T-cell (primary cell): Measurements from ENCODE around the gene RPTOR. TPM values are rescaled to one million over a fixed set of nuclear protein-coding genes. Genes with fewer than 3 reads are reported as not detected.
A peak's percentile ranks its signal among the peaks of the same experiment; 100 is the strongest.

Experiments used
- ATAC-seq, 4 experiments: fragments of 200-7000 bp in 3 of 4; fragments of 150-1000 bp in 1 of 4; cut with Tn5 transposase; replicated peaks in 1 of 4; 1 replicate in 3 of 4; 2 replicates in 1 of 4; pipeline ENCODE4 v1.10.0; 2021; ENCODE audit warnings: moderate library complexity in 3 of 4, mild to moderate bottlenecking in 2 of 4, moderate number of reproducible peaks in 1 of 4
- CTCF ChIA-PET, 2 donors: fragments of 300-600 bp; sonication (Branson Sonifier 250); formaldehyde crosslinking; loops; one replicate each; lab custom pipeline; 2022; ENCODE audit warnings: antibody characterized with exemption in 2 of 2; lab: Charles Lee
- POLR2A ChIA-PET, 2 donors: fragments of 300-600 bp; sonication (Branson Sonifier 250); formaldehyde crosslinking; loops; one replicate each; lab custom pipeline; 2022; ENCODE audit warnings: antibody characterized with exemption in 2 of 2; lab: Charles Lee
- DNase-seq, 35 experiments: peaks; one replicate each; pipeline versions ENCODE4 v3.0.0 to v3.0.0-alpha.2; 2013 to 2023
- H3K27ac ChIP-seq: one replicate; pipeline ENCODE4 v1.5.1; 2013; ENCODE audit warnings: low read length
- H3K27me3 ChIP-seq, 2 experiments: replicated peaks in 1 of 2; 1 replicate in 1 of 2; 2 replicates in 1 of 2; pipeline versions ENCODE4 v1.6.1 to v1.7.0; 2013; ENCODE audit warnings: low read length in 1 of 2, mixed read lengths in 1 of 2; ENCODE audit not compliant: control insufficient read depth in 2 of 2, insufficient read depth in 2 of 2; ENCODE audit errors: extremely low read depth in 1 of 2
- H3K36me3 ChIP-seq, 2 donors: 1 replicate in 1 of 2; 2 replicates in 1 of 2; pipeline versions ENCODE4 v1.6.1 to v1.7.0; 2013; ENCODE audit warnings: low read length in 1 of 2; ENCODE audit not compliant: control insufficient read depth in 2 of 2, insufficient read depth in 1 of 2; ENCODE audit errors: extremely low read depth in 1 of 2
- H3K4me1 ChIP-seq, 2 experiments: 1 replicate in 1 of 2; 2 replicates in 1 of 2; pipeline versions ENCODE4 v1.6.1 to v1.7.0; 2013; ENCODE audit warnings: low read length in 2 of 2, mixed read lengths in 1 of 2; ENCODE audit not compliant: insufficient read depth in 2 of 2, control insufficient read depth in 1 of 2; ENCODE audit errors: extremely low read depth in 1 of 2
- H3K4me3 ChIP-seq, 2 donors: 1 replicate in 1 of 2; 2 replicates in 1 of 2; pipeline versions ENCODE4 v1.5.1 to v1.7.0; 2013; ENCODE audit warnings: mild to moderate bottlenecking in 2 of 2, low read length in 1 of 2, moderate library complexity in 1 of 2; ENCODE audit not compliant: control insufficient read depth in 1 of 2; ENCODE audit errors: extremely low read depth in 1 of 2
- H3K9me3 ChIP-seq: 2 replicates; pipeline ENCODE4 v1.7.0; 2013
- H3K27ac Mint-ChIP-seq, 2 donors: one replicate each; pipeline ENCODE4 v1.8.0; 2020 to 2021; ENCODE audit warnings: mild to moderate bottlenecking in 2 of 2, mixed read lengths in 2 of 2
- H3K27me3 Mint-ChIP-seq, 2 donors: one replicate each; pipeline ENCODE4 v1.8.0; 2021 to 2022; ENCODE audit warnings: mixed read lengths in 2 of 2
- H3K36me3 Mint-ChIP-seq: one replicate; pipeline ENCODE4 v1.8.0; 2021; ENCODE audit warnings: mixed read lengths
- H3K4me1 Mint-ChIP-seq, 3 donors: one replicate each; pipeline ENCODE4 v1.8.0; 2020 to 2022; ENCODE audit warnings: mixed read lengths in 3 of 3, mild to moderate bottlenecking in 1 of 3
- H3K4me3 Mint-ChIP-seq, 3 donors: one replicate each; pipeline ENCODE4 v1.8.0; 2020 to 2022; ENCODE audit warnings: mild to moderate bottlenecking in 3 of 3, mixed read lengths in 3 of 3, moderate library complexity in 3 of 3
- H3K9me3 Mint-ChIP-seq, 3 donors: one replicate each; pipeline ENCODE4 v1.8.0; 2020 to 2022; ENCODE audit warnings: mixed read lengths in 3 of 3
- WGBS: methylation state at CpG from one replicate; pipeline ENCODE4 v1.1.5; 2013; ENCODE audit warnings: missing lambda C conversion rate; ENCODE audit not compliant: insufficient coverage; 5-methylcytosine and 5-hydroxymethylcytosine counted together
- total RNA-seq, 35 experiments: library from RNA in 6 of 35; stranded (reverse) in 6 of 35; fragments of 120-200 nt in 1 of 35; gene quantifications; one replicate each; pipeline versions ENCODE4 v1.2.1 to v1.2.4 and lab custom pipeline; 2013 to 2026

The RPTOR gene
- total RNA-seq, 5 donors from 2014 or later (not counting 1 experiment from before 2014, with no cell fraction given) = 59.4 to 76.8 (median 71.4) TPM

GRCh38 chr17:80927791-80928216 lies 383.2 kb downstream of the RPTOR start:
- no peak overlapping the region for H3K27ac ChIP-seq
- CTCF ChIA-PET = no interaction called here
- no peaks in the 10 kb centered on the region for H3K9me3 Mint-ChIP-seq
- no peak overlapping the region for H3K4me3 ChIP-seq
- WGBS = 91% methylated on average over 3 of the region's 11 CpGs
- no peak overlapping the region for H3K27ac Mint-ChIP-seq
- ATAC-seq (no peak), DNase-seq (no peak)
- H3K27me3 ChIP-seq = no peaks in the 10 kb centered on the region
- POLR2A ChIA-PET = no interaction called here
- H3K36me3 Mint-ChIP-seq = peaks cover 36% of the 10 kb centered on the region
- no peaks in the 10 kb centered on the region for H3K4me1 ChIP-seq
- no peak overlapping the region for H3K4me3 Mint-ChIP-seq
- H3K9me3 ChIP-seq = no peaks in the 10 kb centered on the region
- H3K27me3 Mint-ChIP-seq = no peaks in the 10 kb centered on the region
- no peaks in the 10 kb centered on the region for H3K4me1 Mint-ChIP-seq
- H3K36me3 ChIP-seq = peaks cover 25 to 59% of the 10 kb centered on the region in 2 donors

- no peaks in the 10 kb centered on the region for H3K9me3 ChIP-seq
- no peaks in the 10 kb centered on the region for H3K4me1 ChIP-seq
- Mint-ChIP-seq H3K4me3 (no peak overlapping the region), H3K27ac (no peak overlapping the region), H3K36me3 (peaks cover 28% of the 10 kb centered on the region), H3K27me3 (no peaks in the 10 kb centered on the region), H3K4me1 (no peaks in the 10 kb centered on the region), H3K9me3 (no peaks in the 10 kb centered on the region)
- H3K4me3 ChIP-seq = no peak overlapping the region
- ATAC-seq (peak in 1 of 4 experiments; percentile 29), DNase-seq (no peak)
- H3K27ac ChIP-seq = no peak overlapping the region
- ChIA-PET POLR2A (no interaction called here), CTCF (interaction anchor here (0.7 kb wide), 3 partner anchors 13 to 672 kb away, joined by 3 read pairs; no protein-coding TSS in a partner anchor)
- H3K36me3 ChIP-seq = peaks cover 20 to 43% of the 10 kb centered on the region in 2 donors
- WGBS = 96% methylated on average over 10 of the region's 13 CpGs
- H3K27me3 ChIP-seq = no peaks in the 10 kb centered on the region
Observed at GRCh38 chr17:80929449-80929848, 384.8 kb downstream of the RPTOR start.

- POLR2A ChIA-PET = interaction anchor here in 1 of 2 donors (0.6 kb wide), 1 partner anchor 1245 kb away, joined by 3 read pairs; no protein-coding TSS in a partner anchor
- H3K36me3 Mint-ChIP-seq = peaks cover 28% of the 10 kb centered on the region
- no peak overlapping the region for H3K27ac ChIP-seq
Observed at GRCh38 chr17:80930335-80931279, 386.0 kb downstream of the RPTOR start.

GRCh38 chr17:80931421-80932265 lies 387.0 kb downstream of the RPTOR start:
- peaks cover 0 to 13% (median 0%) of the 10 kb centered on the region in 3 donors for H3K4me1 Mint-ChIP-seq
- no peak overlapping the region for H3K27ac Mint-ChIP-seq
- DNase-seq = no peak
- H3K27me3 ChIP-seq = no peaks in the 10 kb centered on the region
- ATAC-seq = no peak
- H3K4me1 ChIP-seq = no peaks in the 10 kb centered on the region
- peaks cover 4 to 21% of the 10 kb centered on the region in 2 donors for H3K36me3 ChIP-seq
- H3K9me3 Mint-ChIP-seq = no peaks in the 10 kb centered on the region
- no peak overlapping the region for H3K27ac ChIP-seq
- H3K27me3 Mint-ChIP-seq = no peaks in the 10 kb centered on the region
- H3K4me3 ChIP-seq = no peak overlapping the region
- H3K9me3 ChIP-seq = no peaks in the 10 kb centered on the region
- no peak overlapping the region for H3K4me3 Mint-ChIP-seq
- POLR2A ChIA-PET = no interaction called here
- WGBS = 97% methylated on average over 10 of the region's 13 CpGs
- CTCF ChIA-PET = no interaction called here
- H3K36me3 Mint-ChIP-seq = peaks cover 20% of the 10 kb centered on the region

More at GRCh38 chr17:80930335-80931279, 386.0 kb downstream of the RPTOR start:
- Mint-ChIP-seq H3K4me3 (no peak overlapping the region), H3K9me3 (no peaks in the 10 kb centered on the region), H3K27ac (no peak overlapping the region), H3K4me1 (peaks cover 0 to 4% (median 0%) of the 10 kb centered on the region in 3 donors), H3K27me3 (no peaks in the 10 kb centered on the region)
- CTCF ChIA-PET = interaction anchor here in 1 of 2 donors (0.6 kb wide), 1 partner anchor 52 kb away, joined by 4 read pairs; no protein-coding TSS in a partner anchor
- Histone ChIP-seq H3K4me3 (no peak overlapping the region), H3K27me3 (no peaks in the 10 kb centered on the region), H3K9me3 (no peaks in the 10 kb centered on the region), H3K36me3 (peaks cover 11 to 32% of the 10 kb centered on the region in 2 donors), H3K4me1 (no peaks in the 10 kb centered on the region)
- DNase-seq (no peak), ATAC-seq (no peak)
- 98% methylated on average over 9 of the region's 16 CpGs for WGBS

GRCh38 chr17:80935526-80935925 lies 390.9 kb downstream of the RPTOR start:
- Histone ChIP-seq H3K36me3 (peaks cover 5 to 10% of the 10 kb centered on the region in 2 donors), H3K27ac (no peak overlapping the region), H3K9me3 (no peaks in the 10 kb centered on the region), H3K4me3 (no peak overlapping the region), H3K4me1 (peaks cover 17 to 31% of the 10 kb centered on the region in 2 experiments), H3K27me3 (no peaks in the 10 kb centered on the region)
- no peaks in the 10 kb centered on the region for H3K27me3 Mint-ChIP-seq
- DNase-seq (no peak), ATAC-seq (no peak)
- POLR2A ChIA-PET = no interaction called here
- no CpG with 5 or more reads among the region's 2 CpGs for WGBS
- peaks cover 21 to 41% (median 27%) of the 10 kb centered on the region in 3 donors for H3K4me1 Mint-ChIP-seq
- no peaks in the 10 kb centered on the region for H3K9me3 Mint-ChIP-seq
- no peak overlapping the region for H3K4me3 Mint-ChIP-seq
- no peak overlapping the region for H3K27ac Mint-ChIP-seq
- CTCF ChIA-PET = no interaction called here
- H3K36me3 Mint-ChIP-seq = no peaks in the 10 kb centered on the region

GRCh38 chr17:80936218-80936617 lies 391.6 kb downstream of the RPTOR start:
- 90% methylated on average over 1 of the region's 4 CpGs for WGBS
- Histone ChIP-seq H3K36me3 (peaks cover 8 to 12% of the 10 kb centered on the region in 2 donors), H3K4me3 (no peak overlapping the region), H3K27me3 (no peaks in the 10 kb centered on the region), H3K9me3 (no peaks in the 10 kb centered on the region), H3K27ac (no peak overlapping the region), H3K4me1 (peaks cover 17 to 32% of the 10 kb centered on the region in 2 experiments)
- DNase-seq (no peak), ATAC-seq (no peak)
- Mint-ChIP-seq H3K36me3 (no peaks in the 10 kb centered on the region), H3K27ac (peak overlapping the region in 1 of 2 donors; percentile 14), H3K4me3 (no peak overlapping the region), H3K27me3 (no peaks in the 10 kb centered on the region), H3K9me3 (no peaks in the 10 kb centered on the region), H3K4me1 (peaks cover 21 to 46% (median 27%) of the 10 kb centered on the region in 3 donors)
- CTCF ChIA-PET = no interaction called here
- POLR2A ChIA-PET = no interaction called here
